Fibroblast of lung (primary cell): Measurements from ENCODE around the gene SLC41A1. TPM values are rescaled to one million over a fixed set of nuclear protein-coding genes. Genes with fewer than 3 reads are reported as not detected.

Source experiments
- DNase-seq, 2 donors: peaks; one replicate each; pipeline versions ENCODE4 v3.0.0 to v3.0.0-alpha.2; 2010; ENCODE audit warnings: low read depth in 2 of 2
- H2AFZ ChIP-seq: 2 replicates; pipeline ENCODE4 v1.5.1; 2012; ENCODE audit warnings: low read length, control low read depth, inconsistent platforms
- H3K27ac ChIP-seq: 2 replicates; pipeline ENCODE4 v1.5.1; 2011; ENCODE audit warnings: low read length, control low read depth; ENCODE audit not compliant: insufficient read depth
- H3K27me3 ChIP-seq: 2 replicates; pipeline ENCODE4 v1.5.1; 2011; ENCODE audit warnings: mild to moderate bottlenecking, low read length; ENCODE audit not compliant: control insufficient read depth, insufficient read depth
- H3K36me3 ChIP-seq: 2 replicates; pipeline ENCODE4 v1.5.1; 2011; ENCODE audit warnings: low read length; ENCODE audit not compliant: control insufficient read depth, insufficient read depth
- H3K4me1 ChIP-seq: 2 replicates; pipeline ENCODE4 v1.5.1; 2011; ENCODE audit warnings: low read length; ENCODE audit not compliant: control insufficient read depth, insufficient read depth; ENCODE audit errors: extremely low read depth
- H3K4me2 ChIP-seq: 2 replicates; pipeline ENCODE4 v1.5.1; 2011; ENCODE audit warnings: low read length, control low read depth; ENCODE audit not compliant: insufficient read depth; ENCODE audit errors: extremely low read depth
- H3K4me3 ChIP-seq, 4 experiments: fragments of 200-600 bp in 1 of 4; sonication (generic) in 1 of 4; replicated peaks in 1 of 4; 2 replicates each; pipeline ENCODE4 v1.5.1; 2011 to 2016; ENCODE audit warnings: low read length in 4 of 4, low read depth in 3 of 4, mild to moderate bottlenecking in 3 of 4, control low read depth in 2 of 4, inconsistent platforms in 1 of 4, mixed read lengths in 1 of 4; ENCODE audit not compliant: insufficient read depth in 1 of 4; ENCODE audit errors: control extremely low read depth in 1 of 4
- H3K79me2 ChIP-seq: 2 replicates; pipeline ENCODE4 v1.5.1; 2012; ENCODE audit warnings: mild to moderate bottlenecking, low read length, inconsistent platforms; ENCODE audit not compliant: control insufficient read depth, insufficient read depth
- H3K9ac ChIP-seq: 2 replicates; pipeline ENCODE4 v1.5.1; 2011; ENCODE audit warnings: mild to moderate bottlenecking, low read length, control low read depth; ENCODE audit not compliant: insufficient read depth
- H3K9me3 ChIP-seq: 2 replicates; pipeline ENCODE4 v1.5.1; 2012; ENCODE audit warnings: low read depth, low read length; ENCODE audit not compliant: control insufficient read depth, insufficient read depth
- H4K20me1 ChIP-seq: 2 replicates; pipeline ENCODE4 v1.5.1; 2011; ENCODE audit warnings: low read length; ENCODE audit not compliant: control insufficient read depth, insufficient read depth; ENCODE audit errors: extremely low read depth
- EZH2 ChIP-seq: IDR thresholded peaks from 2 replicates; pipeline ENCODE4 v1.5.1; 2012; ENCODE audit warnings: low read length, control low read depth, mild to moderate bottlenecking; ENCODE audit errors: missing control alignments
- polyA plus RNA-seq, 2 donors: library from polyadenylated mRNA; depleted of rRNA in 1 of 2; stranded (reverse) in 1 of 2; unstranded in 1 of 2; fragments of >200 nt; gene quantifications; 2 replicates each; pipeline ENCODE4 v1.2.1, GENCODE V29; 2011 to 2012; ENCODE audit warnings: missing spikeins in 1 of 2
- total RNA-seq: library from RNA; depleted of rRNA; stranded (reverse); fragments of >200 nt; gene quantifications from 2 replicates; pipeline ENCODE4 v1.2.1, GENCODE V29; 2014
- TF ChIP-seq, protein P1 (sequence below), 2 donors: IDR thresholded peaks in 1 of 2; conservative IDR thresholded peaks in 1 of 2; 1 replicate in 1 of 2; 2 replicates in 1 of 2; pipeline ENCODE4 v1.5.1; 2011 to 2012; ENCODE audit warnings: low read length in 2 of 2, control low read depth in 1 of 2, inconsistent platforms in 1 of 2, low read depth in 1 of 2, mild to moderate bottlenecking in 1 of 2

SLC41A1 gene
- total and polyA plus RNA-seq, 2 donors (not counting 1 experiment from before 2014, with no cell fraction given) = 24.6 to 28.9 TPM

DNA sequence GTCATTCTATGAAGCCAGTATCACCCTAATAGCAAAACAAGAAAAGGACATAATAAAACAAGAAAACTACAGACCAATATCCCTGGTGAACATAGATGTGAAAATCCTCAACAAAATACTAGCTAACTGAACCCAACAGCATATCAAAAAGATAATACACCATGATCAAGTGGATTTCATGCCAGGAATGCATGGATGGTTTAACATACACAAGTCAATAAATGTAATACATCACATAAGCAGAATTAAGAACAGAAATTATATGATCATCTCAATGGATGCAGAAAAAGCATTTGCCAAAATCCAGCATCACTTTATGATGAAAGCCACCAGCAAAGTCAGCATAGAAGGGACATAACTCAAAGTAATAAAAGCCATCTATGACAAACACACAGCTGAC, 43.4 kb upstream of the SLC41A1 start:
- Histone ChIP-seq H3K36me3 (no peaks in the 10 kb centered on the region), H3K79me2 (no peaks in the 10 kb centered on the region), H3K27ac (no peak overlapping the region), H3K27me3 (no peaks in the 10 kb centered on the region), H3K9me3 (no peaks in the 10 kb centered on the region), H4K20me1 (no peaks in the 10 kb centered on the region), H2AFZ (no peak overlapping the region), H3K9ac (no peak overlapping the region), H3K4me2 (no peak overlapping the region), H3K4me1 (no peaks in the 10 kb centered on the region), H3K4me3 (no peak overlapping the region)
- no peak for DNase-seq
- no peak for TF ChIP-seq EZH2
- TF ChIP-seq, protein P1, sequence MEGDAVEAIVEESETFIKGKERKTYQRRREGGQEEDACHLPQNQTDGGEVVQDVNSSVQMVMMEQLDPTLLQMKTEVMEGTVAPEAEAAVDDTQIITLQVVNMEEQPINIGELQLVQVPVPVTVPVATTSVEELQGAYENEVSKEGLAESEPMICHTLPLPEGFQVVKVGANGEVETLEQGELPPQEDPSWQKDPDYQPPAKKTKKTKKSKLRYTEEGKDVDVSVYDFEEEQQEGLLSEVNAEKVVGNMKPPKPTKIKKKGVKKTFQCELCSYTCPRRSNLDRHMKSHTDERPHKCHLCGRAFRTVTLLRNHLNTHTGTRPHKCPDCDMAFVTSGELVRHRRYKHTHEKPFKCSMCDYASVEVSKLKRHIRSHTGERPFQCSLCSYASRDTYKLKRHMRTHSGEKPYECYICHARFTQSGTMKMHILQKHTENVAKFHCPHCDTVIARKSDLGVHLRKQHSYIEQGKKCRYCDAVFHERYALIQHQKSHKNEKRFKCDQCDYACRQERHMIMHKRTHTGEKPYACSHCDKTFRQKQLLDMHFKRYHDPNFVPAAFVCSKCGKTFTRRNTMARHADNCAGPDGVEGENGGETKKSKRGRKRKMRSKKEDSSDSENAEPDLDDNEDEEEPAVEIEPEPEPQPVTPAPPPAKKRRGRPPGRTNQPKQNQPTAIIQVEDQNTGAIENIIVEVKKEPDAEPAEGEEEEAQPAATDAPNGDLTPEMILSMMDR (conservative IDR thresholded peaks at IDR 0.05 in 1 of 2, IDR thresholded peaks at IDR 0.05 in 1 of 2; ENCODE audit: low read depth in 1 of 2, low read length in 2 of 2) = no peak

DNA sequence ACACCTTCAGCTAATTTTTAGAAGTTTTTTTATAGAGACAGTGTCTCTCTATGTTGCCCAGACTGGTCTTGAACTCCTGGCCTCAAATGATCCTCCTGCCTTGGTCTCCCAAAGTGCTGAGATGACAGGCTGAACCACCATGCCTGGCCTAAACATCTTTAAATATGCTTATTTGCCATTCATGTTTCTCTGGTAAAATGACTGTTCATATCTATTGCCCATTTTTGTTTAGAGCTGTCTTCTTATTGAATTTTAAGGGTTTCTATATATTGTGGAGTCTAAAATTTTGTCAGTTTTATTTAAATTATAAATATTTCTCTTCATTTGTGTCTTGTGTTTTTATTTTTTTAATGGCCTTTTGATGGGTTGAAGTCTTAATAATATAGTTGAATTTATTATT, 40.0 kb upstream of the SLC41A1 start:
- no peaks in the 10 kb centered on the region for H3K9me3 ChIP-seq
- H4K20me1 ChIP-seq = no peaks in the 10 kb centered on the region
- H3K27me3 ChIP-seq = no peaks in the 10 kb centered on the region
- no peak overlapping the region for H3K27ac ChIP-seq
- H3K4me2 ChIP-seq = no peak overlapping the region
- no peaks in the 10 kb centered on the region for H3K4me1 ChIP-seq
- no peak for TF ChIP-seq EZH2
- H3K4me3 ChIP-seq = no peak overlapping the region
- H2AFZ ChIP-seq = no peak overlapping the region
- no peak for DNase-seq
- no peaks in the 10 kb centered on the region for H3K36me3 ChIP-seq
- no peak overlapping the region for H3K9ac ChIP-seq
- no peaks in the 10 kb centered on the region for H3K79me2 ChIP-seq

DNA sequence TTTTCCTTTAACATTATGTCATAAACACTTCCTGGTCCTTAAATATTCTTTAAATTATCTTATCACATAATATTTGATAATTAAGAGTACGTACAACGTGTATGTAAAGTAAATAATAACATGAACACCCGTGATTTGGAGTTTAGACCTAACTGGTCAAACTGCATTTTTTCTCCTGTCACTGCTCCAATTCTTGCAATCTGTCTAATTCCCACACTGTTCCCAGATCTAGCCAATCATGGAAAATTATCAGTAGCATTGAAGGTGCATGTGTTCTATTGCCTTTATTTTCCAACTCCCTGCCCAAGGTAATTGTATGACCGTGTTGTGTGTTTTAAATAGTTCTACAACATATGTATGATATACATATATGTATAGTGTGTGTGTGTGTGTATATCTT, 39.0 kb upstream of the SLC41A1 start:
- H3K27ac ChIP-seq = no peak overlapping the region
- H2AFZ ChIP-seq = no peak overlapping the region
- TF ChIP-seq, protein P1 (conservative IDR thresholded peaks at IDR 0.05 in 1 of 2, IDR thresholded peaks at IDR 0.05 in 1 of 2; ENCODE audit: low read depth in 1 of 2, low read length in 2 of 2) = no peak
- TF ChIP-seq EZH2 = no peak
- no peak overlapping the region for H3K4me2 ChIP-seq
- no peak for DNase-seq
- no peaks in the 10 kb centered on the region for H4K20me1 ChIP-seq
- H3K79me2 ChIP-seq = no peaks in the 10 kb centered on the region
- H3K4me3 ChIP-seq = no peak overlapping the region
- no peaks in the 10 kb centered on the region for H3K4me1 ChIP-seq
- H3K9ac ChIP-seq = no peak overlapping the region
- H3K9me3 ChIP-seq = no peaks in the 10 kb centered on the region
- H3K36me3 ChIP-seq = no peaks in the 10 kb centered on the region
- no peaks in the 10 kb centered on the region for H3K27me3 ChIP-seq
